Measurements from ENCODE around the gene MAP2K4.

DNA sequence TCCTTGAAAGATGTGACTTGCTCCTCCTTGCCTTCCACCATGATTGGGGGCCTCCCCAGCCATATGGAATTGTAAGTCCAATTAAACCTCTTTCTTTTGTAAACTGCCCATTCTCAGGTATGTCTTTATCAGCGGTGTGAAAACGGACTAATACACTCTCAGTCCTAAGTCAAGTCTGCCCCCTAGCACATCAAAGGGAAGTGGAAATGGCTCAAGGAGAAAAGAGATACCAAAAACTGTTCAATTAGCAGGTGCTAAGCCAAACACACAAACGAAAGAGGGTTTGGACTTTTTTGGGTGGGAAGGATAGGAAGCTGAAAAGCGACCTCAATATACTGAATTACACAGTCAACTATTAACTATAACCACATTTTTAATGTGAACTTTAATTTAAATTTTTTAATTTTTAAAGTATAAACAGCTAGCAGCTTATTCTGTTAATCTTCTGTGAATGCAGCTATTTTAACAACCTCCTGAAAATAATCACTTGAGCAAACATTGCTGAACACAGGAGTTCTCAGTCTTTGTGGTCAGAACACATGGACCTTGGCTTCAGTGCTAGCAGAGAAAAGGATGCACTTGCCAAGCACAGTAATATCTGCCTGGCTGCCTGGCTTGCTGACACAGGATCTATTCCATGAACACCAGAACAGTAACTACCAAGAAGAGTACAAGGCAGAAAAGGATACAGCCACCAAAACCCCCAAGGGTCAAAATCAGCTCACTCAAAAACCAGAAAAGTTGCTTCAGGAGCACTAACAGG, 34.3 kb upstream of the MAP2K4 start:
- TF ChIP-seq GATA2 (IDR thresholded peaks at IDR 0.05; ENCODE audit: low read depth, low read length) (no peak), GATA3 (IDR thresholded peaks at IDR 0.05; ENCODE audit: low read depth, low read length) (no peak)

All from SH-SY5Y (cell line).